NCI-H2107 (cell line): ENCODE data around the gene ZNF296.
A peak's percentile ranks its signal among the peaks of the same experiment; 100 is the strongest.

Source experiments
- DNase-seq: peaks from one replicate; lab custom pipeline; 2025; lab: John Stamatoyannopoulos, UW

The ZNF296 gene

GRCh38 chr19:45058622-45059159 lies 17.6 kb downstream of the ZNF296 start:
- DNase-seq = no peak

- DNase-seq = no peak
Observed at GRCh38 chr19:45057444-45057843, 18.8 kb downstream of the ZNF296 start.

- no peak for DNase-seq
Observed at GRCh38 chr19:45056831-45057230, 19.4 kb downstream of the ZNF296 start.

- no peak for DNase-seq
Observed at GRCh38 chr19:45051929-45052579, 24.2 kb downstream of the ZNF296 start.

GRCh38 chr19:45050036-45050435 lies 26.2 kb downstream of the ZNF296 start:
- DNase-seq = no peak

DNA sequence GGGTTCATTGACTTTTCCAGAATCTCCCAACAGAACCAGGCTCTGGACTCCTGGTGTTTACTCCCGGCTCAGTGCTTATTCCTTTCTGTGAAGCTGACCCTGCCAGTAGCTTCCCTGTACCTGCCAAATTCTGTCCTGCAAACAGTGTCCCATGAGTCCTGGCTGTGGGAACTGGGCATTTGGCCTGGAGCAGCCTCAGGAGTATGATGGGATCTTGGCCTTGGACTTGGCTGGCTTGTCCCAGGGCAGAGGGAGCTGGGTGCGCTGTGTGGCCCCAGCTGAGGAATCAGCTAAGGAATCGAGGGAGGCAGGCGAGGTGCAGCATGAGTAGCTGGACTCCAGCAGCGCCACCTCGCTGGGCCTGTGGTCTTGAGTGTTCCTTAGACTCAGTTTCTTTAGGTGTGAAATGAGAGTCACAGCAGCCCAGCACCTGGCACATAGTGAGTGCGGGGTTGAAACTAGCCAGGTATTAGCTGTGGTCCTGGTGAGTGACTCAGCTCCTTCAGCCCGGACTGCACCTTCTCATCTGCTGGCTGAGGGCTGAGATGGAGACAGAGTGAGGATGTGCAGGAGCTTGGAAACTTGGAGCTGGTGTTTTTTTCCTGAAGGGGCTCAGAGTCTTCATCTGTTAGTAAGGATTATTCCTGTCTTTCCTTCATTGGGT lies 27.1 kb downstream of the ZNF296 start:
- no peak for DNase-seq

- no peak for DNase-seq
Observed at GRCh38 chr19:45047188-45047797, 29.0 kb downstream of the ZNF296 start.

DNA sequence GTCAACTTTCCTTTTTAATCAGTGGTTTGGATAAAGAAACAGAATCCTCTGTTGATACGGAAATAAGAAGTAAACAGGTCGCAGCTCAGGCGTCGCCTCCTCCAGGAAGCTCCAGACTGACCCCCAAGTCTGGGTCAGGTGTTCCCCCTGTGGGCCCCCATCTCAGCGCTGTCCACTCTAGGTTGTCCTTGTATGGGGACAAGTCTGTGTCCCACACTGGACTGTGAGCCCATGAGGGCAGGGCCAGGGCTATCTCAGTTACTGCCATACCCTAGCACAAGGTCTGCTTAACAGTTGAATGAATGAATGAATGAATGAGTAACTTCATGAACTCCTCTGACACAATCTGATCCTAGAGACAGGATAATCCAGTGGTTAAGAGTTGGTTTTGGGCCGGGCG lies 29.9 kb downstream of the ZNF296 start:
- no peak for DNase-seq

DNA sequence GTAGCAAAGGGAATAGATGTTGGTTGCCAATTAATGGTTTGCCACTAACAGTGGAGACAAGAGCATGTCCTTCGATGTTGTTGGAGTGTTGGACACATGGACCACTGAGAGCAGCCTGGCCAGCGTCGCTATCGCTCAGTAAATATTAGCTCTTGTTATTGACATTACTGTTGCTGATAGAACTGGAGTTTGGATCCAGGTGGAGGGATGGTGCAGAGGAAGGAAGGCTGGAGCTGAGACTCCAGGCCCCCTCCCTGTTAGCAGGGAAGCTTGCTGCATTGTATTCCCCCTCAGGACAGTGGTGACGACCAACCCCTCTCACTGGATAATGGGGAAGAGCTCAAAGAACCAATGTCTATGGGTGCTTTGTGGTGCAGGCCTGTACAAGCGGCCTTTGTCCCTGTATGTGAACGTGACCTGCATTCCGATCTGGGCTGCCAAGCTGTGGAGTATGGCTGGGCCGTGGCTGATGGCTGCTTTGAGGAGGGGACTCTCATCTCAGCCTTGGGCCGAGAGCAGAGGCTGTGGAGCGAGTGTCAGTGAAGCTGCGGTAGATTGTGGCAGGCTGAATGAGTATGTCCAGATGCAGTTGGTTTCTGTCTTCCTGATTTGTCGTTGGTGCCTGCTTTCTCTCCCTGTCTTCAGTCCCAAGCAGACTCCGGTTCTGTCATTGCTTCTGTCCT lies 30.5 kb downstream of the ZNF296 start:
- no peak for DNase-seq

DNA sequence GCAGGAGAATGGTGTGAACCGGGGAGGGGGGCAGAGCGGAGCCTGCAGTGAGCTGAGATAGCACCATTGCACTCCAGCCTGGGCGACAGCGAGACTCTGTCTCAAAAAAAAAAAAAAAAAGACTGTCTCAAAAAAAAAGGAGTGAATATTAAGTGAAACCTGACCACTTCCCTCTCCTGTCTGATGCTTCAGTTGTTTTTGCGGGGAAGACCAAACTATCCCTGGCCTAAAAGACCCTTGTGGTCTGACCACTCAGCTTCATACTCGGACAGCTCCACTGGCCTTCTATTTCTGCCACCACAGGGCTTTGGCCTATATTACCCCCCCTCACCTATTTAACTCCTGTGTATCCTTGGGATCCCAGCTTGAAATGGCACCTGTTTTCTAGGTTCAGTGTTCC lies 35.2 kb downstream of the ZNF296 start:
- no peak for DNase-seq

DNA sequence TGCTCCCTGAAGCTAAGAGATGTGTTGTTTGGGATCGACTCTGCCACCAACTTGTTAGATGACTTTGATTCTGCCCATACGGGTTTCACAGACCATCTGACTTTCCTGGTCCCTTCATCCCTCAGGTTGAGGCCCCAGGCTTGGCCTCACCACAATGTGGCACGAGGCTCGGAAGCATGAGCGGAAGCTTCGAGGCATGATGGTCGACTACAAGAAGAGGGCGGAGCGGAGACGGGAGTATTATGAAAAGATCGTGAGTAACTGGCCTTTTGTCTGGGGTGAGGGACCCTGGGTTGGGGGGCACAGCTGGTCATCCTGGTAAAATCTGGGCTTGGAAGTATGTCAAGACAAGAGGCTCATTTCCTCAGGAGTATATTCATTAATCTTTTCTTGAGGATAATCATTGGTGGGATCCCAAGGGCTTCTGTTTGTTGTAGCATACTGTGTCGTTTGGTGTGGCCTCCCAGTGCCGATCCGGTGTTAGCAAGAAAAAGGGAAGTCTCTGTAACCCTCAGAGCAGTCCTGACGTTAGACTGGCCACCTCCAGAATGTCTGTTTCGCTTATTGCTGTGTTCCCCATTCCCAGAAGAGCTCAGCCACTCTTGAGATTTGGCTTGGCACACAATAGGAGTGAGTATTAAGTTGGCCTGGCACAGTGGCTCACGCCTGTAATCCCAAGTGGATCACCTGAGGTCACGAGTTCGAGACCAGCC lies 36.1 kb downstream of the ZNF296 start:
- no peak for DNase-seq

DNA sequence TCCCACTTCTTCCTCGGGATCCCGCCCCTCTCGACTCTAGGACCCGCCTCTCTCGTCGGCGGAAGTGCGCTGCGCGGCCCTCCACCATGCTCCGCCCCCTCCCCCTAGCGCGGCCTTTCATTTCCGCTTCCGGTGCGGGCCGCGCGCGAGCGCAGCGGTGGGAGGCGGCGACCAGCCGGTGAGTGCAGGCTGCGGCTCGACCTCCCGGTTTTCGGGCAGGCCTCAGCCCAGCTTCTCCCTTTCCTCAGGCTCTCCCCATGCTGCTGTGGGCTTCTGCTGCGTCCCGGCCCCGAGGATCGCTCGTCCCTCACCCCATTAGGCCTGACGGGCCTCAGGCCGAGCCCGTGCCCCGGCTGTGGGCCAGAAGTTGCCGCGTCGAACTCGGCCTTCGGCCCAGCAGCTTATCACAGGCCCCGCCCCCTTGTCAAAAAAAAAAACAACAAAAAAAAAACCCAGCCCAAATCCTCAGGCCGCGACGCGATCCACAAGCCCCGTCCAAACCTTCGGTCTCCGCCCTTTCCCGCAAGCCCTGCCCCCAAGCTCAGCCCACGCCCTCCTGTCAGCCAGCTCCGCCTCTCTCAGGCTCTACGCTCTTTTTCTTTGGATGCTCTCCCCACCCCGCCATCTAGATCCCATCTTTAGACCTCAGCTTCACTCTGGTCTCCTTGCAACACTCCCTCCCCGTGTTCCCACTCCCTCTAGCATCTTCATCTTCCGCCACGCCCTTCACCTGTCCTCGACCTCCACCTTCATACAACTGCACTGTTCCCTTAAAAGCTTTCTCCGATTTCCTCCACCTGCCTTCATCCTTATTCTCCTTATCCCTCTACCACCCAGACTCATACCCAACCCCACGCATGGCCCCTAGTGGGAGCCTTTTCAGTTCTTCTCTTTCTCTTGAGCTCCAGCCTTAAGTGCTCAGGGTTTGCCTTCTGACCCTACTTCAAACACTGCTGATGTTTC lies 37.1 kb downstream of the ZNF296 start, which contains the start of gene CLASRP:
TSS of gene CLASRP (plus strand) at position 115 of the 963 bp plus-strand sequence. CDS start 1,168 bp downstream, outside the sequence.
- peak; percentile 54 for DNase-seq

DNA sequence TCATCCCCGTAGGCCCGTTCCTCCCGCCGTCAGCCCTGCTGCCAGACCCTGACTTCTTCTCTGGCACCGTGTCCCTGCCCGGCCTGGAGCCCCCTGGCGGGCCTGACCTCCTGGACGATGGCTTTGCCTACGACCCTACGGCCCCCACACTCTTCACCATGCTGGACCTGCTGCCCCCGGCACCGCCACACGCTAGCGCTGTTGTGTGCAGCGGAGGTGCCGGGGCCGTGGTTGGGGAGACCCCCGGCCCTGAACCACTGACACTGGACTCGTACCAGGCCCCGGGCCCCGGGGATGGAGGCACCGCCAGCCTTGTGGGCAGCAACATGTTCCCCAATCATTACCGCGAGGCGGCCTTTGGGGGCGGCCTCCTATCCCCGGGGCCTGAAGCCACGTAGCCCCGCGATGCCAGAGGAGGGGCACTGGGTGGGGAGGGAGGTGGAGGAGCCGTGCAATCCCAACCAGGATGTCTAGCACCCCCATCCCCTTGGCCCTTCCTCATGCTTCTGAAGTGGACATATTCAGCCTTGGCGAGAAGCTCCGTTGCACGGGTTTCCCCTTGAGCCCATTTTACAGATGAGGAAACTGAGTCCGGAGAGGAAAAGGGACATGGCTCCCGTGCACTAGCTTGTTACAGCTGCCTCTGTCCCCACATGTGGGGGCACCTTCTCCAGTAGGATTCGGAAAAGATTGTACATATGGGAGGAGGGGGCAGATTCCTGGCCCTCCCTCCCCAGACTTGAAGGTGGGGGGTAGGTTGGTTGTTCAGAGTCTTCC lies 38.7 kb downstream of the ZNF296 start:
- DNase-seq = no peak

DNA sequence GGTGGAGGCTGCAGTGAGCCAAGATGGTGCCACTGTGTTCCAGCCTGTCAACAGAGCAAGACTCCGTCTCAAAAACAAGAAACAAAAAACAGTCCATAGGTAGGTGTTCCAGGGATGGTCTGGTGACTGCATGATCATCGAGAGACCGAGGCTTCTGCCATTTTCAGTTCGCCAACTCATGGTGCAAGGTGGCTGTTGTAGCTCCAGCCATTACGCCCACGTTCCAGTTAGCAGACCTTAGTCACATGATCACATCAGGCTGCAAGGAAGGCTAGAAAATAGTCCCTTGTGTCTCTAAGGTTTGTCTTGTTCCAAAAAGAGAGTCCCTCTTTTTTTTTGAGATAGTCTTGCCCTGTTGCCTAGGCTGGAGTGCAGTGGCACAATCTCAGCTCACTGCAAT lies 40.5 kb downstream of the ZNF296 start:
- no peak for DNase-seq

DNA sequence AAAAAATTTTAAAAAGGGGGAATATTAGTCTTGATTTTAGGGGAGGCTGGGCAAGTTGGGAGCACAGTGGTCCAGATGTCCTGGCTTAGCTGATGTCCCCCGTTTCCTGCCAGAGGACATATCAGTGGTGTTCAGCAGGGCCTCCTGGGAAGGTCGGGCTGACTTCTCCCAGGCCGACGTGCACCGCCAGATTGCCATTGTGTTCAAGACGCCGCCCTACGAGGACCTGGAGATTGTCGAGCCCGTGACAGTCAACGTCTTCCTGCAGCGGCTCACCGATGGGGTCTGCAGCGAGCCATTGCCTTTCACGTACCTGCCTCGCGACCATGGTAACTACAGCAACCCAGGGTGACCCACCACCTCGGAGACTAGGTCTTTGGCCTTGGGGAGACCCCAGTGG lies 43.9 kb downstream of the ZNF296 start:
- DNase-seq = no peak

- no peak for DNase-seq
Observed at GRCh38 chr19:45030825-45031224, 45.5 kb downstream of the ZNF296 start.

DNA sequence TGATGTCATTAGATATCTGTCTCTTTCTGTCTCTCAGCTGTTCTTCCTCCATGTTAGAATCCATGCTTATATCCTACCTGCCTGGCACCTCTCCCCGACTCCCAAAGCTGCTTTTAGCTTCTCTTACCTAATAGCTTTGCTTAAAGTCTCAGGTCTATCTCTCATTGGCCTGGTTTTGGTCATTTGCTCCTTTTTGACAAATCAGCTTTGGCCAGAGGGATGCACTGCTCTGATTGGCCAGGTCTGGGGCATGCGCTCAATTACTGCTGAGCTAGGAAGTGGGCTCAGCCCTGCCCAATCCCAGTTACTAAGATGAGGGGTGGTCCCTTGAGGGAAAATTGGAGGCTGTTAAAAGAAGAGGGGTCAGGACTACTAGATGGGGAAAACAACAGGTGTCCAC lies 48.9 kb downstream of the ZNF296 start:
- DNase-seq = no peak

DNA sequence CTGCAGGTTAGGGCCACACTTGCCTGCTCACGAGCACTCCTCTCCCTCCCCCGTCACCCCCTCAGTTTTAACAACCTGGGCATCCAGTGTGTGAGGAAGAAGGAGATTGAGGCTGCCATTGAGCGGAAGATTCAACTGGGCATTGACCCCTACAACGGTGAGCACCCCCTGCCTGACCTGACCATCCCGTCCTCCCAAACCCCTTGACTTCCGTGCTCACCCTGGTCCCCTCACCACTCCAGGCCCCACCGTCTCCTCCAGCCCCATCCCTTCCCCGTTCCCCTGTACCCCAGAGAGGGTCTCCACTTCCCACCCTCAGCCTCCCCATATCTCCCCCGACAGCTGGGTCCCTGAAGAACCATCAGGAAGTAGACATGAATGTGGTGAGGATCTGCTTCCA lies 51.0 kb downstream of the ZNF296 start:
- DNase-seq = no peak

- DNase-seq = no peak
Observed at GRCh38 chr19:45023048-45023447, 53.2 kb downstream of the ZNF296 start.

DNA sequence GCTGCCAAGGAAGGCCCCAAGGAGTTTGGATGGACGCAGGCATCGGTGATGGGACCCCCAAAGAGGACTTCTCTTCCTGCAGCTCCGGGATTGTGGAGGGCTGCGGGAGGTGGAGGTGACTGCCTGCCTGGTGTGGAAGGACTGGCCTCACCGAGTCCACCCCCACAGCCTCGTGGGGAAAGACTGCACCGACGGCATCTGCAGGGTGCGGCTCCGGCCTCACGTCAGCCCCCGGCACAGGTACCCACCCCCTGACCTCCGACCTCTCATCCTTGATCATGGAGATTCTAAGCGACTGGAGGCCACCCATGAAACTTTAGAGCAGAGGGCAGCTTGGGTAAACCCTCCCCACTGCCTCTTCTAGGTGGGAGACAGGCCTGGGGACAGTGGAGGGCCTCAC lies 54.3 kb downstream of the ZNF296 start:
- no peak for DNase-seq
